ENCODE data around the gene DMAC2. TPM values are rescaled to one million over a fixed set of nuclear protein-coding genes. Genes with fewer than 3 reads are reported as not detected.

DMAC2 gene
- total RNA-seq, 1 donor from 2014 or later = 60.3 TPM

DNA sequence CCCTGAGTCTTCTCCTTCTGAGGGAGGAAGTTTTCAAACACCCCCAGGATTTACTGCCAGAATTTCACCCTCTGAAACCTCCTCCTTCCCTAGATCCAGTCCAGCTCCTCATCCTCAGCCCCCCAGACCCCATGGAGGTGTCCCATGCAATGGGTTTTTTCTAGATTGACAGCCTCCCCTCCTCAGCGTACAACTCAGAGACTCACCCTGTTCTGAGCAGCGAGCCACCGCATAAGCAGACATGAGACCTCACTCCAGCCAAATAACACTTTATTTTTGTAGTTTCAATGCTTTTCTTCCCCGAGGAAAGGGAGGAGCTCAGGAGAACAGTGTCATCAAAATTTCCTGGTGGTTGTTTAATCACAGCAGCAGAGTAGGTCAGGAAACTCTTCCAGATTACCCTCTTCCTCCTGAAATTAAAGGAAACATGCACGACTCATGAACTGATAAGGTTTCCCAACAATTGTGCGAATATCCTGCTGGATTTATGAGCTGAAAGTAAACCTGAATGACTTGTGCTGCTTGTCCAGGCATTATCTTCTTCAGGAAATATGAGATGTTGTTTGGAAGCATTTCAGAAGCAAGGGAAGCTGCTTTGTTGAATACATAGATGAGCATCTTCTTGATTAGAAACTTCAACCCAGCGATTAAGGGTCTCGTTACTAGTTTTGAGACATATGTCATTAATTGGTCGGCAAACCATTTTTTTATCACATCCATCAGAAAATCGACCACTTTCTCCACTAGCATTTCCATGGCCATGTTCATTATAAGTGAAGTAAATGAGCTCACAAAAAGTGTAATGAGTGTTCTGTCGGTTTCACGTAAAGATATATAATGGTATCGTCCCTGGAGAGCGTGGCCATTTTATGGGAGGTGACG, 39.4 kb upstream of the DMAC2 start:
- DNase-seq (ENCODE audit: low read depth) (no peak), FAIRE-seq (no peak)
- no peak overlapping the region for H3K4me3 Mint-ChIP-seq (ENCODE audit: unreplicated experiment)
- H3K4me2 ChIP-seq (ENCODE audit: low read length) = no peak overlapping the region
- no peaks in the 10 kb centered on the region for H3K79me2 ChIP-seq (ENCODE audit: insufficient read depth, low read length)
- H3K4me3 ChIP-seq (ENCODE audit: insufficient read depth, low read depth, low read length) = no peak overlapping the region
- H2AFZ ChIP-seq (ENCODE audit: low read depth, low read length) = no peak overlapping the region
- H3K4me1 Mint-ChIP-seq (ENCODE audit: low read depth, unreplicated experiment) = no peaks in the 10 kb centered on the region
- no peaks in the 10 kb centered on the region for H3K27me3 ChIP-seq (ENCODE audit: insufficient read depth, low read length)
- H4K20me1 ChIP-seq (ENCODE audit: insufficient read depth, low read length) = no peaks in the 10 kb centered on the region
- no peak overlapping the region for H3K9ac ChIP-seq (ENCODE audit: low read length)
- no peak overlapping the region for H3K27ac ChIP-seq (ENCODE audit: low read depth, low read length)
- peaks cover 3% of the 10 kb centered on the region for H3K9me3 Mint-ChIP-seq (ENCODE audit: unreplicated experiment)
- no peaks in the 10 kb centered on the region for H3K9me3 ChIP-seq (ENCODE audit: insufficient read depth, low read depth, low read length)
- no peaks in the 10 kb centered on the region for H3K4me1 ChIP-seq (ENCODE audit: insufficient read depth, low read length)
- peaks cover 42% of the 10 kb centered on the region for H3K27me3 Mint-ChIP-seq (ENCODE audit: low read depth, unreplicated experiment)
- no peak overlapping the region for H3K27ac Mint-ChIP-seq (ENCODE audit: unreplicated experiment)
- no peaks in the 10 kb centered on the region for H3K36me3 ChIP-seq (ENCODE audit: insufficient read depth, low read length)
- TF ChIP-seq, protein P1, sequence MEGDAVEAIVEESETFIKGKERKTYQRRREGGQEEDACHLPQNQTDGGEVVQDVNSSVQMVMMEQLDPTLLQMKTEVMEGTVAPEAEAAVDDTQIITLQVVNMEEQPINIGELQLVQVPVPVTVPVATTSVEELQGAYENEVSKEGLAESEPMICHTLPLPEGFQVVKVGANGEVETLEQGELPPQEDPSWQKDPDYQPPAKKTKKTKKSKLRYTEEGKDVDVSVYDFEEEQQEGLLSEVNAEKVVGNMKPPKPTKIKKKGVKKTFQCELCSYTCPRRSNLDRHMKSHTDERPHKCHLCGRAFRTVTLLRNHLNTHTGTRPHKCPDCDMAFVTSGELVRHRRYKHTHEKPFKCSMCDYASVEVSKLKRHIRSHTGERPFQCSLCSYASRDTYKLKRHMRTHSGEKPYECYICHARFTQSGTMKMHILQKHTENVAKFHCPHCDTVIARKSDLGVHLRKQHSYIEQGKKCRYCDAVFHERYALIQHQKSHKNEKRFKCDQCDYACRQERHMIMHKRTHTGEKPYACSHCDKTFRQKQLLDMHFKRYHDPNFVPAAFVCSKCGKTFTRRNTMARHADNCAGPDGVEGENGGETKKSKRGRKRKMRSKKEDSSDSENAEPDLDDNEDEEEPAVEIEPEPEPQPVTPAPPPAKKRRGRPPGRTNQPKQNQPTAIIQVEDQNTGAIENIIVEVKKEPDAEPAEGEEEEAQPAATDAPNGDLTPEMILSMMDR (IDR thresholded peaks at IDR 0.05; ENCODE audit: insufficient read depth, low read depth, low read length) = no peak
- TF ChIP-seq EZH2 (IDR thresholded peaks at IDR 0.05; ENCODE audit: insufficient read depth, low read length) = no peak
- H3K36me3 Mint-ChIP-seq (ENCODE audit: low read depth, unreplicated experiment) = no peaks in the 10 kb centered on the region

DNA sequence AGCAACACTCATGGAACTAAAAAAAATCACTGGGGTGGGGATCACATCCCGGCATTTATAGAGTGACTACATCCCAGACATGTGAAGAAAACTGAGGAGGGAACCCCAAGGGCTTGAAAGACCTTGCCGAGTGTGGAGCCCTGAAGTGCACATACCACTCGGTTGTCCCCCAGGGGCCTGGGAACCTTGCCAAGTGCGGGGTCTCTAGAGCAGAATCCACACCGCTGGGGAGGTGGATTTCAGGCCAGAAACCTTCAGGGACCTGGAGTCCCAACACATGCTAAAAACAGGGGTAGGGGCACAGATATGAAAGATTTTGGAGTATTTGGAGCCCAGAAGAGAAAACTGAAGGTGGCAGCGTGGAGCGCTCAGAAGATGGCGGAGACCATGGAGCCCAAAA, 38.5 kb upstream of the DMAC2 start:
- H3K9ac ChIP-seq (ENCODE audit: low read length) = no peak overlapping the region
- no peak for DNase-seq (ENCODE audit: low read depth)
- no peak for FAIRE-seq
- no peaks in the 10 kb centered on the region for H3K27me3 ChIP-seq (ENCODE audit: insufficient read depth, low read length)
- H3K4me1 Mint-ChIP-seq (ENCODE audit: low read depth, unreplicated experiment) = no peaks in the 10 kb centered on the region
- H2AFZ ChIP-seq (ENCODE audit: low read depth, low read length) = no peak overlapping the region
- no peaks in the 10 kb centered on the region for H4K20me1 ChIP-seq (ENCODE audit: insufficient read depth, low read length)
- H3K9me3 Mint-ChIP-seq (ENCODE audit: unreplicated experiment) = peaks cover 5% of the 10 kb centered on the region
- no peak overlapping the region for H3K27ac Mint-ChIP-seq (ENCODE audit: unreplicated experiment)
- H3K4me3 Mint-ChIP-seq (ENCODE audit: unreplicated experiment) = no peak overlapping the region
- TF ChIP-seq, protein P1 (IDR thresholded peaks at IDR 0.05; ENCODE audit: insufficient read depth, low read depth, low read length) = no peak
- TF ChIP-seq EZH2 (IDR thresholded peaks at IDR 0.05; ENCODE audit: insufficient read depth, low read length) = no peak
- H3K27ac ChIP-seq (ENCODE audit: low read depth, low read length) = no peak overlapping the region
- no peaks in the 10 kb centered on the region for H3K4me1 ChIP-seq (ENCODE audit: insufficient read depth, low read length)
- no peaks in the 10 kb centered on the region for H3K79me2 ChIP-seq (ENCODE audit: insufficient read depth, low read length)
- H3K36me3 ChIP-seq (ENCODE audit: insufficient read depth, low read length) = no peaks in the 10 kb centered on the region
- no peaks in the 10 kb centered on the region for H3K9me3 ChIP-seq (ENCODE audit: insufficient read depth, low read depth, low read length)
- no peak overlapping the region for H3K4me2 ChIP-seq (ENCODE audit: low read length)
- no peaks in the 10 kb centered on the region for H3K36me3 Mint-ChIP-seq (ENCODE audit: low read depth, unreplicated experiment)
- no peak overlapping the region for H3K4me3 ChIP-seq (ENCODE audit: insufficient read depth, low read depth, low read length)
- H3K27me3 Mint-ChIP-seq (ENCODE audit: low read depth, unreplicated experiment) = peaks cover 44% of the 10 kb centered on the region

DNA sequence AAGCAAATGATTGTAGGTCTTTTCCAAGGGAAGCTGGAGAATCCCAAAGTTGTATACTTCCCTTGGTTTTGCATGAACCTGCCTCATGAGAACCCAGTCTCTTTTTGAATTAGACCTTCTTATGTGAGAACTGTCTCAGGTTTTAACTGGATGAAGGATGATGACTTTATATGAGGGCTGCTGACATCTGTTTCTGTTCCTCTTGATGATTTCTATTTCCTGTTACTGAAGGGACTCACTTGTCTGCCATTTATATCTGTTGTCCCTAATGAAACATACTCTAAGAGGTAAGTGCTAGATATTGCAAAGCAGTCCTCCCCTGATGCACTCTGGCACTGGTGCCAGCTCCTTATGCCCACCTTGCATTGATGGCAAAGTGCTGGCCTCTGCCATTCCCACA, 36.9 kb upstream of the DMAC2 start:
- TF ChIP-seq, protein P1 (IDR thresholded peaks at IDR 0.05; ENCODE audit: insufficient read depth, low read depth, low read length) = no peak
- no peak for TF ChIP-seq EZH2 (IDR thresholded peaks at IDR 0.05; ENCODE audit: insufficient read depth, low read length)
- H3K4me1 Mint-ChIP-seq (ENCODE audit: low read depth, unreplicated experiment) = no peaks in the 10 kb centered on the region
- Histone ChIP-seq H3K36me3 (ENCODE audit: insufficient read depth, low read length) (no peaks in the 10 kb centered on the region), H3K9me3 (ENCODE audit: insufficient read depth, low read depth, low read length) (no peaks in the 10 kb centered on the region), H4K20me1 (ENCODE audit: insufficient read depth, low read length) (no peaks in the 10 kb centered on the region), H3K79me2 (ENCODE audit: insufficient read depth, low read length) (no peaks in the 10 kb centered on the region), H3K4me3 (ENCODE audit: insufficient read depth, low read depth, low read length) (no peak overlapping the region), H3K4me2 (ENCODE audit: low read length) (no peak overlapping the region), H3K9ac (ENCODE audit: low read length) (no peak overlapping the region), H3K27me3 (ENCODE audit: insufficient read depth, low read length) (no peaks in the 10 kb centered on the region), H3K4me1 (ENCODE audit: insufficient read depth, low read length) (no peaks in the 10 kb centered on the region), H2AFZ (ENCODE audit: low read depth, low read length) (no peak overlapping the region), H3K27ac (ENCODE audit: low read depth, low read length) (no peak overlapping the region)
- no peaks in the 10 kb centered on the region for H3K36me3 Mint-ChIP-seq (ENCODE audit: low read depth, unreplicated experiment)
- FAIRE-seq = no peak
- peaks cover 6% of the 10 kb centered on the region for H3K9me3 Mint-ChIP-seq (ENCODE audit: unreplicated experiment)
- no peak for DNase-seq (ENCODE audit: low read depth)
- H3K4me3 Mint-ChIP-seq (ENCODE audit: unreplicated experiment) = no peak overlapping the region
- peaks cover 50% of the 10 kb centered on the region for H3K27me3 Mint-ChIP-seq (ENCODE audit: low read depth, unreplicated experiment)
- no peak overlapping the region for H3K27ac Mint-ChIP-seq (ENCODE audit: unreplicated experiment)
